Mesendoderm (in vitro differentiated cells): Measurements from ENCODE around the gene PPP1CA. TPM values are rescaled to one million over a fixed set of nuclear protein-coding genes. Genes with fewer than 3 reads are reported as not detected.

Source experiments
- DNase-seq: peaks from one replicate; pipeline ENCODE4 v3.0.0; 2013
- H2AK5ac ChIP-seq: 2 replicates; pipeline ENCODE4 v1.6.1; 2013; ENCODE audit warnings: low read length, inconsistent platforms
- H2BK120ac ChIP-seq: 2 replicates; pipeline ENCODE4 v1.6.1; 2013; ENCODE audit warnings: low read depth, mild to moderate bottlenecking, low read length, moderate library complexity, mixed read lengths
- H2BK15ac ChIP-seq: replicated peaks from 2 replicates; pipeline ENCODE4 v1.6.1; 2013; ENCODE audit warnings: low read depth, mild to moderate bottlenecking, moderate library complexity
- H2BK5ac ChIP-seq: 2 replicates; pipeline ENCODE4 v1.6.1; 2013; ENCODE audit warnings: low read length, inconsistent platforms
- H3K18ac ChIP-seq: 2 replicates; pipeline ENCODE4 v1.6.1; 2013; ENCODE audit warnings: mild to moderate bottlenecking, low read length, mixed read lengths
- H3K23ac ChIP-seq: one replicate; pipeline ENCODE4 v1.6.1; 2013; ENCODE audit warnings: low read length
- H3K27ac ChIP-seq: 2 replicates; pipeline ENCODE4 v1.5.1; 2013; ENCODE audit warnings: low read depth, mild to moderate bottlenecking, inconsistent platforms, low read length, moderate library complexity
- H3K27me3 ChIP-seq: 2 replicates; pipeline ENCODE4 v1.6.1; 2013; ENCODE audit warnings: low read length, control low read depth, mild to moderate bottlenecking, inconsistent platforms; ENCODE audit not compliant: insufficient read depth, poor library complexity
- H3K36me3 ChIP-seq: 2 replicates; pipeline ENCODE4 v1.6.1; 2013; ENCODE audit warnings: low read length, inconsistent platforms; ENCODE audit not compliant: control insufficient read depth, insufficient read depth
- H3K4ac ChIP-seq: one replicate; pipeline ENCODE4 v1.6.1; 2013; ENCODE audit warnings: low read depth, mild to moderate bottlenecking, low read length, moderate library complexity
- H3K4me1 ChIP-seq: 2 replicates; pipeline ENCODE4 v1.6.1; 2013; ENCODE audit warnings: low read depth, low read length, inconsistent platforms; ENCODE audit not compliant: control insufficient read depth
- H3K4me2 ChIP-seq: 2 replicates; pipeline ENCODE4 v1.6.1; 2013; ENCODE audit warnings: low read length
- H3K4me3 ChIP-seq: 2 replicates; pipeline ENCODE4 v1.5.1; 2013; ENCODE audit warnings: mild to moderate bottlenecking, low read length
- H3K56ac ChIP-seq: one replicate; pipeline ENCODE4 v1.6.1; 2013; ENCODE audit warnings: low read length
- H3K79me1 ChIP-seq: 2 replicates; pipeline ENCODE4 v1.6.1; 2013; ENCODE audit warnings: low read length, inconsistent platforms
- H3K79me2 ChIP-seq: 2 replicates; pipeline ENCODE4 v1.6.1; 2013; ENCODE audit warnings: mild to moderate bottlenecking, low read length; ENCODE audit not compliant: control insufficient read depth, insufficient read depth
- H3K9ac ChIP-seq: 2 replicates; pipeline ENCODE4 v1.6.1; 2013; ENCODE audit warnings: low read length, inconsistent platforms
- H4K5ac ChIP-seq: one replicate; pipeline ENCODE4 v1.6.1; 2013; ENCODE audit warnings: low read length
- H4K8ac ChIP-seq: one replicate; pipeline ENCODE4 v1.6.1; 2013; ENCODE audit warnings: low read depth, mild to moderate bottlenecking, control low read depth, low read length, moderate library complexity
- WGBS: extraction: QIAGEN DNeasy Blood & Tissue Kit; methylation state at CpG from one replicate; pipeline ENCODE4 v1.1.7; 2013; ENCODE audit warnings: low lambda C conversion rate, missing lambda C conversion rate; ENCODE audit not compliant: insufficient coverage; ENCODE audit errors: extremely low coverage; 5-methylcytosine and 5-hydroxymethylcytosine counted together
- small RNA-seq: library from polyadenylated mRNA; stranded (forward); fragments of <200 nt; extraction: miRNeasy Mini kit (QIAGEN cat#:217004); gene quantifications from one replicate; pipeline ENCODE3, GENCODE V24; 2013; ENCODE audit not compliant: insufficient read depth

Gene PPP1CA

GRCh38 chr11:67351275-67352005 lies 50.2 kb downstream of the PPP1CA start:
- Histone ChIP-seq H3K4ac (no peak overlapping the region), H2BK15ac (no peak overlapping the region), H3K4me3 (no peak overlapping the region), H3K9ac (no peak overlapping the region), H4K5ac (no peak overlapping the region), H3K18ac (no peak overlapping the region), H2BK120ac (no peak overlapping the region), H2AK5ac (no peak overlapping the region), H4K8ac (no peak overlapping the region), H3K36me3 (no peaks in the 10 kb centered on the region), H3K27me3 (no peaks in the 10 kb centered on the region), H3K79me2 (no peaks in the 10 kb centered on the region), H3K79me1 (no peaks in the 10 kb centered on the region), H3K4me1 (peaks cover 9% of the 10 kb centered on the region), H3K23ac (no peak overlapping the region), H3K4me2 (no peak overlapping the region), H3K56ac (no peak overlapping the region), H2BK5ac (no peak overlapping the region), H3K27ac (no peak overlapping the region)
- no CpG with 5 or more reads among the region's 11 CpGs for WGBS
- peak; percentile 87 for DNase-seq

DNA sequence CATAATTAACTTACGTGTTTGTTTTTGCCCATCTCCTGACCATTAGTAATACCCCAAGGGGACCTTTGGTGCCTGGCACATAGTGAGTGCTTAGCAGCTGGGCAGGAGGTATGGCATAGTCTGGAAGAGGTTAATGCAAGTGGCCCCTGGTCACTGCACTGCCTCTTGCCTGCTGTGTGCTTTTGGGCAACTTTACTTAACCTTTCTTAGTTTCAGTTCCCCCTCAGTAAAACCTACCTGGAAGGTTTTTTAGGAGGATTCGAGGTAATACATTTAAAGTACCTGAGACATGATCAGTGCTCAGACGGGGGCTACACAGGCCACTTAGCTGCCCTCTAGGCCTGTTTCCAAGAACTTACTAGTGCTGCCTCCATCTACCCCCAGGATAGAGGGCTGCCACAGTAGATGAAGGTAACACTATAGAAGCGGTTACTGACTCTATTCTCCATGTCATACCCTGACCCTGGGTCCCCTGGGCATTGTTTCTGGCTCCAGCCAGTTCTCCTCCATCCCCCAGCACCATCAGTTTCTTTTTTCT lies 51.7 kb downstream of the PPP1CA start:
- no peaks in the 10 kb centered on the region for H3K27me3 ChIP-seq
- no peak overlapping the region for H3K4ac ChIP-seq
- no peak overlapping the region for H2BK5ac ChIP-seq
- no peak overlapping the region for H2AK5ac ChIP-seq
- H3K4me3 ChIP-seq: no peak overlapping the region
- no peak overlapping the region for H3K4me2 ChIP-seq
- no peak overlapping the region for H3K56ac ChIP-seq
- no peak overlapping the region for H3K18ac ChIP-seq
- H3K79me1 ChIP-seq: no peaks in the 10 kb centered on the region
- H2BK15ac ChIP-seq: no peak overlapping the region
- WGBS: no CpG with 5 or more reads among the region's 4 CpGs
- H2BK120ac ChIP-seq: no peak overlapping the region
- no peaks in the 10 kb centered on the region for H3K36me3 ChIP-seq
- H3K79me2 ChIP-seq: no peaks in the 10 kb centered on the region
- no peak overlapping the region for H4K8ac ChIP-seq
- no peak overlapping the region for H3K27ac ChIP-seq
- no peak for DNase-seq
- H3K4me1 ChIP-seq: peaks cover 9% of the 10 kb centered on the region
- no peak overlapping the region for H3K23ac ChIP-seq
- no peak overlapping the region for H4K5ac ChIP-seq
- no peak overlapping the region for H3K9ac ChIP-seq

DNA sequence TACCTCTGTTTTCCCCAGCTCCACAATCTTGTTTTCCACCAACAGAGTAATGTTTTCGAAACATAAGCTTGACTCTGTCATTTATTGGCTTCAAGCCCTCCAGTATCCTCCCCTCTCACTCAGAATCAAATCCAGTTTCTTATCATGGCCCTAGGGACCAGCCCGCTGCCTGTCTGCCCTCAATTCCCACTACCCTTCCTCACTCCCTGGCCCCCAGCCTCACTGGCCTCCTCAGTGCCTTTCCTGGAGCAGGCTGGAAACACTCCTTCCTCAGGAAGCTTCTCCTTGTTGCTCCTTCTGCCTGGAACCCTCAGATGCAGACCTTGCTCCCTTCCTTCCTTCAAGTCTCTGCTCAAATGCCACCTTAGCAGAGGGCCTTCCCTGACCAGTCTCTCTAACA lies 52.2 kb downstream of the PPP1CA start:
- Histone ChIP-seq H3K36me3 (no peaks in the 10 kb centered on the region), H3K18ac (no peak overlapping the region), H3K4me3 (no peak overlapping the region), H3K23ac (no peak overlapping the region), H3K79me2 (no peaks in the 10 kb centered on the region), H4K5ac (no peak overlapping the region), H3K79me1 (no peaks in the 10 kb centered on the region), H3K9ac (no peak overlapping the region), H2BK15ac (no peak overlapping the region), H3K56ac (no peak overlapping the region), H3K27me3 (no peaks in the 10 kb centered on the region), H2BK120ac (no peak overlapping the region), H2BK5ac (no peak overlapping the region), H4K8ac (no peak overlapping the region), H3K4me1 (peaks cover 8% of the 10 kb centered on the region), H3K27ac (no peak overlapping the region), H2AK5ac (no peak overlapping the region), H3K4me2 (no peak overlapping the region), H3K4ac (no peak overlapping the region)
- no peak for DNase-seq
- WGBS: no CpG with 5 or more reads among the region's 2 CpGs

GRCh38 chr11:67349036-67349435 lies 52.6 kb downstream of the PPP1CA start:
- Histone ChIP-seq H2BK15ac (no peak overlapping the region), H4K5ac (no peak overlapping the region), H3K27me3 (no peaks in the 10 kb centered on the region), H3K27ac (no peak overlapping the region), H3K79me1 (no peaks in the 10 kb centered on the region), H3K4me2 (no peak overlapping the region), H3K4me1 (peaks cover 5% of the 10 kb centered on the region), H3K79me2 (no peaks in the 10 kb centered on the region), H3K4me3 (no peak overlapping the region), H3K9ac (no peak overlapping the region), H4K8ac (no peak overlapping the region), H3K36me3 (no peaks in the 10 kb centered on the region), H3K18ac (no peak overlapping the region), H2BK5ac (no peak overlapping the region), H3K4ac (no peak overlapping the region), H2AK5ac (no peak overlapping the region), H3K56ac (no peak overlapping the region), H2BK120ac (no peak overlapping the region), H3K23ac (no peak overlapping the region)
- WGBS: no CpG with 5 or more reads among the region's 5 CpGs
- no peak for DNase-seq

Small RNA genes within 50 kb of the gene (small RNA-seq; reads per million reads assigned to genes)
- not detected for gene RN7SKP239
- not detected for gene RNU6-1238P
